Measurements from ENCODE around the gene MIA3. TPM values are rescaled to one million over a fixed set of nuclear protein-coding genes. Genes with fewer than 3 reads are reported as not detected.

The MIA3 gene
- total and polyA plus RNA-seq, 2 experiments from 2014 or later: 31.9 to 34.8 TPM

DNA sequence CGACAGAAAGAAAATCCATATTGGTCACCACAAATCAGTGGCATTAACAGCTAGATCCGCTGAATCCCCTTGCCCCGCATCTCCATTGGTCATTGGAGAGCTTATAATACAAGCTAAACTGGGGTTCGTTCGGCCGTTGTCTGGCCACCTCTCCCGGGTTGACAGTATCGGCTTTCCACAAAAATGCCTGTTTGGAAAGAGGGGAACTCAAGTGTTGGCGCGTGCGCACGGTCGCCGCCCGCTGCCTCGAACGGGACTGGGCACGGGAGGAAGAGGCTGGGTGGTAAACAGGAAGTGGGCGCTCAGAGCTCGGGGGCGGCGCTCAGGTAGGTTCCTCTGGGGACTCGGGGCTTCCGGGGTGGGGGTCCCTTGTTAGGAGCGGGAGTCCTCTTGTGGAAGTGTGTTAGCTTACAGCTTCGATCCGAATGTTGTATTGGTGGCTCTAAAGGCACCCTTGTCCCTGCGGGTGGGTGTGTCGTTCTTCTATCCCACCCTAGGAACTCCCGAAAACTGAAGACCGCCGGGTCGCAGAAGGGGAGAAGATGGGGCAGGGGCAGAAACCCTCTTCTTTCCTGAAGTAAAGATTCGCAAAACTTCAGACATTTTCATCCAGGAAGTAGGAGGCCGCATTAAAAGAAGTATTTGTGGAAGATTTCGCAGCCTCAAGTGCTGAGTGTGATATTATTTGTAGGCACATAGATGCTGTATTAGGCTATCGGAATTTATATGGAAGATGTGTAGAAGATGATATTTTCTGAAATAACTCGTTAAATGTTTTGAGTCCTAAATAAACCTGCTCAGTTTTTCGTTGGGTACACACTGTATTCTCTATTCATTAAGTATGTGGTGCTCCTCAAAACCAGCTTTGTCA lies 95.4 kb downstream of the MIA3 start:
- peak; percentile 98 for DNase-seq (ENCODE audit: low spot score)
- peak overlapping the region; percentile 87 for H3K4me3 ChIP-seq
- peak overlapping the region; percentile 99 for H2AFZ ChIP-seq
- H3K9me3 ChIP-seq (ENCODE audit: low read depth): no peaks in the 10 kb centered on the region
- peaks cover 68% of the 10 kb centered on the region for H3K79me2 ChIP-seq
- H3K27me3 ChIP-seq: no peaks in the 10 kb centered on the region
- H4K20me1 ChIP-seq (ENCODE audit: insufficient read depth, poor library complexity, severe bottlenecking): no peaks in the 10 kb centered on the region
- 1% methylated on average over 35 of the region's 39 CpGs for WGBS (ENCODE audit: low lambda C conversion rate, missing lambda C conversion rate)
- no peaks in the 10 kb centered on the region for H3K4me1 ChIP-seq (ENCODE audit: insufficient read depth)
- H3K4me2 ChIP-seq: peak overlapping the region; percentile 77
- no peaks in the 10 kb centered on the region for H3K36me3 ChIP-seq (replicated peaks; ENCODE audit: insufficient read depth, low read depth)
- TF ChIP-seq CTCF (IDR thresholded peaks at IDR 0.05; ENCODE audit: poor library complexity) (no peak), EZH2 (IDR thresholded peaks at IDR 0.05; ENCODE audit: borderline replicate concordance) (no peak), EZH2phosphoT487 (IDR thresholded peaks at IDR 0.05; ENCODE audit: low read depth, severe bottlenecking, unreplicated experiment) (no peak)
- peak overlapping the region; percentile 98 for H3K27ac ChIP-seq
- H3K9me2 ChIP-seq (replicated peaks; ENCODE audit: insufficient read depth): no peaks in the 10 kb centered on the region

DNA sequence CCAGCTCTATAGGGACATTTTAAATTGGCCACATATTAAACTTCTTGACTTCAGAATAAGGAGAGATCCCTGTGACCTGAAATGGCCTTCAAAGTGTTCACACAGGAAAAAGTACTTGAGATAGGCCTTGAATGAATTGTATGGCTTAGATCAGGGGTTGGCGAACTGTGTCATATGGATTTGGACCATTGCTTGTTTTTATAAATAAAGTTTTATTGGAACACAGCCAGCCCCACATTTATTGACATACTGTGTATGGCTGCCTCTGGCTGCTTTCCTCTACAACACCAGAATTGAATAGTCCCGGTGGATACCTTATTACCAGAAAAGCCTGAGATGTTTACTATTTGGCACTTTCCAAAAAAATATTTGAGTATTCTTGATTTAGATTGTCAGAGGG lies 98.5 kb downstream of the MIA3 start:
- Histone ChIP-seq H3K9me2 (replicated peaks; ENCODE audit: insufficient read depth) (no peaks in the 10 kb centered on the region), H3K4me3 (no peak overlapping the region), H3K27me3 (no peaks in the 10 kb centered on the region), H3K79me2 (peaks cover 40% of the 10 kb centered on the region), H3K27ac (no peak overlapping the region), H3K36me3 (replicated peaks; ENCODE audit: insufficient read depth, low read depth) (peaks cover 9% of the 10 kb centered on the region), H3K4me1 (ENCODE audit: insufficient read depth) (no peaks in the 10 kb centered on the region), H3K4me2 (no peak overlapping the region), H4K20me1 (ENCODE audit: insufficient read depth, poor library complexity, severe bottlenecking) (peaks cover 4% of the 10 kb centered on the region), H3K9me3 (ENCODE audit: low read depth) (no peaks in the 10 kb centered on the region), H2AFZ (no peak overlapping the region)
- WGBS (ENCODE audit: low lambda C conversion rate, missing lambda C conversion rate): 96% methylated on average over 2 of the region's 2 CpGs
- DNase-seq (ENCODE audit: low spot score): no peak
- TF ChIP-seq EZH2 (IDR thresholded peaks at IDR 0.05; ENCODE audit: borderline replicate concordance) (no peak), EZH2phosphoT487 (IDR thresholded peaks at IDR 0.05; ENCODE audit: low read depth, severe bottlenecking, unreplicated experiment) (no peak), CTCF (IDR thresholded peaks at IDR 0.05; ENCODE audit: poor library complexity) (no peak)

Other genes with a start within 250 kb of the MIA3 start
- 0.20 and 0.23 TPM in 2 replicates for gene HHIPL2, start 70.0 kb upstream of the MIA3 start, total RNA-seq
- gene HHIPL2, start 70.0 kb upstream of the MIA3 start, polyA plus RNA-seq: 0.37 and 0.99 TPM in 2 replicates
- gene TAF1A, start 28.2 kb upstream of the MIA3 start, total RNA-seq: 6.5 and 6.9 TPM in 2 replicates
- 3.0 and 5.2 TPM in 2 replicates for gene TAF1A, start 28.2 kb upstream of the MIA3 start, polyA plus RNA-seq
- 32.7 and 34.4 TPM in 2 replicates for gene AIDA, start 94.4 kb downstream of the MIA3 start, total RNA-seq
- 19.1 and 25.7 TPM in 2 replicates for gene AIDA, start 94.4 kb downstream of the MIA3 start, polyA plus RNA-seq
- 53.8 and 66.7 TPM in 2 replicates for gene BROX, start 94.5 kb downstream of the MIA3 start, total RNA-seq
- gene BROX, start 94.5 kb downstream of the MIA3 start, polyA plus RNA-seq: 19.4 and 19.6 TPM in 2 replicates
- 0.40 and 1.7 TPM in 2 replicates for gene FAM177B, start 119.1 kb downstream of the MIA3 start, total RNA-seq
- gene FAM177B, start 119.1 kb downstream of the MIA3 start, polyA plus RNA-seq: 0.19 and 1.2 TPM in 2 replicates
- 10.6 and 14.6 TPM in 2 replicates for gene DISP1, start 196.9 kb downstream of the MIA3 start, total RNA-seq
- 10.1 and 11.6 TPM in 2 replicates for gene DISP1, start 196.9 kb downstream of the MIA3 start, polyA plus RNA-seq